PC-3 (cell line): ENCODE data around the gene MMP26. TPM values are rescaled to one million over a fixed set of nuclear protein-coding genes. Genes with fewer than 3 reads are reported as not detected.

ENCODE experiments used
- ATAC-seq: fragments of 200-7000 bp; cut with Tn5 transposase; 2 replicates; pipeline ENCODE4 v1.9.1; 2020; ENCODE audit warnings: mild to moderate bottlenecking, moderate library complexity
- BruUV-seq: library from RNA; stranded (reverse); fragments of 400-500 nt; replicated peaks from 2 replicates; lab custom pipeline; 2021; lab: Mats Ljungman, UMichigan
- CTCF ChIA-PET: fragments of 300-600 bp; sonication (Branson Sonifier 250); formaldehyde crosslinking; loops from one replicate; lab custom pipeline; 2022; ENCODE audit warnings: antibody characterized with exemption; lab: Charles Lee
- POLR2A ChIA-PET: fragments of 300-600 bp; sonication (Branson Sonifier 250); formaldehyde crosslinking; loops from one replicate; lab custom pipeline; 2022; ENCODE audit warnings: antibody characterized with exemption; ENCODE audit not compliant: unreplicated experiment; lab: Charles Lee
- DNase-seq: peaks from one replicate; pipeline ENCODE4 v3.0.0-alpha.2; 2015
- H2AFZ ChIP-seq: fragments of 300-600 bp; sonication (generic); 2 replicates; pipeline ENCODE4 v1.6.0; 2016; ENCODE audit warnings: antibody characterized with exemption, low read length
- H3F3A ChIP-seq: fragments of 300-600 bp; sonication (generic); one replicate; pipeline ENCODE4 v1.6.0; 2017; ENCODE audit warnings: antibody characterized with exemption, low read length, control low read depth, mild to moderate bottlenecking; ENCODE audit not compliant: unreplicated experiment
- H3K27ac ChIP-seq: fragments of 300-600 bp; sonication (generic); 2 replicates; pipeline ENCODE4 v1.5.1; 2016; ENCODE audit warnings: mild to moderate bottlenecking, low read length
- H3K27me3 ChIP-seq: fragments of 300-600 bp; sonication (generic); 2 replicates; pipeline ENCODE4 v1.6.1; 2016; ENCODE audit warnings: low read length, mixed read lengths
- H3K36me3 ChIP-seq: fragments of 300-600 bp; sonication (generic); 2 replicates; pipeline ENCODE4 v1.6.1; 2016; ENCODE audit warnings: low read depth, mixed run types, low read length, mixed read lengths
- H3K4me1 ChIP-seq: fragments of 300-600 bp; sonication (generic); 2 replicates; pipeline ENCODE4 v1.5.1; 2016; ENCODE audit warnings: low read length; ENCODE audit not compliant: insufficient read depth
- H3K4me2 ChIP-seq: fragments of 300-600 bp; sonication (generic); 2 replicates; pipeline ENCODE4 v1.6.0; 2016; ENCODE audit warnings: low read length
- H3K4me3 ChIP-seq: fragments of 300-600 bp; sonication (generic); 2 replicates; pipeline ENCODE4 v1.5.1; 2016; ENCODE audit warnings: mild to moderate bottlenecking, low read length, mixed read lengths
- H3K79me2 ChIP-seq: fragments of 300-600 bp; sonication (generic); 2 replicates; pipeline ENCODE4 v1.6.1; 2017; ENCODE audit warnings: low read length, mixed read lengths
- H3K9ac ChIP-seq: fragments of 300-600 bp; sonication (generic); 2 replicates; pipeline ENCODE4 v1.6.0; 2016; ENCODE audit warnings: mild to moderate bottlenecking, low read length
- H3K9me2 ChIP-seq: fragments of 300-600 bp; sonication (generic); replicated peaks from 2 replicates; pipeline ENCODE4 v1.6.1; 2016; ENCODE audit warnings: mixed run types, low read length, mixed read lengths
- H3K9me3 ChIP-seq: fragments of 300-600 bp; sonication (generic); 2 replicates; pipeline ENCODE4 v1.6.1; 2016; ENCODE audit warnings: low read length, mixed read lengths
- H4K20me1 ChIP-seq: fragments of 300-600 bp; sonication (generic); 2 replicates; pipeline ENCODE4 v1.6.1; 2016; ENCODE audit warnings: low read length, mixed read lengths
- EZH2 ChIP-seq: fragments of 300-600 bp; sonication (generic); IDR thresholded peaks from one replicate; pipeline ENCODE4 v1.6.1; 2017; ENCODE audit warnings: antibody characterized with exemption, mild to moderate bottlenecking, low read length; ENCODE audit not compliant: unreplicated experiment
- EZH2phosphoT487 ChIP-seq: fragments of 300-600 bp; sonication (generic); IDR thresholded peaks from 2 replicates; pipeline ENCODE4 v1.6.1; 2018; ENCODE audit warnings: mild to moderate bottlenecking, antibody characterized with exemption, low read length, borderline replicate concordance
- intact Hi-C: fragments of 100-400 bp; cut with micrococcal nuclease; formaldehyde crosslinking; loops from 2 replicates; pipeline ENCODE4 v1.9.0; 2023
- total RNA-seq: library from RNA; depleted of rRNA; stranded (reverse); fragments of >200 nt; gene quantifications from 2 replicates; pipeline ENCODE4 v1.2.3, GENCODE V29; 2014
- TF ChIP-seq, protein P1 (sequence below): fragments of 300-600 bp; sonication (generic); conservative IDR thresholded peaks from 2 replicates; pipeline ENCODE4 v1.5.1; 2017; ENCODE audit warnings: antibody characterized with exemption, low read depth, mild to moderate bottlenecking, low read length

The MMP26 gene
- total RNA-seq, 1 experiment from 2014 or later: not detected

DNA sequence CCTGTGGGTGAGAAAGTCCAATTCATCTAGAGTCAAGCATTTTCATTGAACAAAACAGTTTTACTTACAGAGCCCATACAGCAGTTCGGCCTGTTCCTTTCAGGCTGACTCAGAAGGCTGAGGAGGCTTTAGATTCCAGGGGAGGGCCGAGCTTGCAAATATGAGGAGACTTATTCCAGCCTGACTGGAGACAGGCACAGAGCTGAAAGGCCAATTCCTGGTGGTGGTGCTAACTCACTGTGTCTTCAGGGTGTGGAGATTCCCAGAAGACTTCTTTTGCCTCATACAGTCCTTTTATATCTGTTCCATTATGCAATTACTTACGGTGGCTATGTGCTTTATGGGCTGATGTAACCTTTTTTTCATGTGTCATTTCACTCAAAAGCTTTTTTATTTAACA, 7.0 kb upstream of the MMP26 start, which contains the start of gene OR51E2:
Gene OR51E2 (minus strand): TSS at position 269 of the 400 bp plus-strand sequence. CDS start 15,142 bp downstream, outside the sequence.
- Histone ChIP-seq H3K27me3 (peaks cover 9% of the 10 kb centered on the region), H3K36me3 (no peaks in the 10 kb centered on the region), H2AFZ (no peak within 1 kb of the TSS), H3K9ac (no peak within 1 kb of the TSS), H3K4me2 (no peak within 1 kb of the TSS), H3K4me1 (no peaks in the 10 kb centered on the region), H3K79me2 (no peaks in the 10 kb centered on the region), H3K27ac (no peak within 1 kb of the TSS), H3K9me3 (no peaks in the 10 kb centered on the region), H4K20me1 (no peaks in the 10 kb centered on the region), H3K4me3 (no peak within 1 kb of the TSS), H3K9me2 (no peaks in the 10 kb centered on the region), H3F3A (no peaks in the 10 kb centered on the region)
- CTCF ChIA-PET: no interaction called here
- no TSS peak for BruUV-seq
- intact Hi-C loops: no loop called here
- POLR2A ChIA-PET: no interaction called here
- ATAC-seq: no peak
- no peak for TF ChIP-seq EZH2
- TF ChIP-seq, protein P1, sequence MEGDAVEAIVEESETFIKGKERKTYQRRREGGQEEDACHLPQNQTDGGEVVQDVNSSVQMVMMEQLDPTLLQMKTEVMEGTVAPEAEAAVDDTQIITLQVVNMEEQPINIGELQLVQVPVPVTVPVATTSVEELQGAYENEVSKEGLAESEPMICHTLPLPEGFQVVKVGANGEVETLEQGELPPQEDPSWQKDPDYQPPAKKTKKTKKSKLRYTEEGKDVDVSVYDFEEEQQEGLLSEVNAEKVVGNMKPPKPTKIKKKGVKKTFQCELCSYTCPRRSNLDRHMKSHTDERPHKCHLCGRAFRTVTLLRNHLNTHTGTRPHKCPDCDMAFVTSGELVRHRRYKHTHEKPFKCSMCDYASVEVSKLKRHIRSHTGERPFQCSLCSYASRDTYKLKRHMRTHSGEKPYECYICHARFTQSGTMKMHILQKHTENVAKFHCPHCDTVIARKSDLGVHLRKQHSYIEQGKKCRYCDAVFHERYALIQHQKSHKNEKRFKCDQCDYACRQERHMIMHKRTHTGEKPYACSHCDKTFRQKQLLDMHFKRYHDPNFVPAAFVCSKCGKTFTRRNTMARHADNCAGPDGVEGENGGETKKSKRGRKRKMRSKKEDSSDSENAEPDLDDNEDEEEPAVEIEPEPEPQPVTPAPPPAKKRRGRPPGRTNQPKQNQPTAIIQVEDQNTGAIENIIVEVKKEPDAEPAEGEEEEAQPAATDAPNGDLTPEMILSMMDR: no peak
- no peak for TF ChIP-seq EZH2phosphoT487
- DNase-seq: no peak

DNA sequence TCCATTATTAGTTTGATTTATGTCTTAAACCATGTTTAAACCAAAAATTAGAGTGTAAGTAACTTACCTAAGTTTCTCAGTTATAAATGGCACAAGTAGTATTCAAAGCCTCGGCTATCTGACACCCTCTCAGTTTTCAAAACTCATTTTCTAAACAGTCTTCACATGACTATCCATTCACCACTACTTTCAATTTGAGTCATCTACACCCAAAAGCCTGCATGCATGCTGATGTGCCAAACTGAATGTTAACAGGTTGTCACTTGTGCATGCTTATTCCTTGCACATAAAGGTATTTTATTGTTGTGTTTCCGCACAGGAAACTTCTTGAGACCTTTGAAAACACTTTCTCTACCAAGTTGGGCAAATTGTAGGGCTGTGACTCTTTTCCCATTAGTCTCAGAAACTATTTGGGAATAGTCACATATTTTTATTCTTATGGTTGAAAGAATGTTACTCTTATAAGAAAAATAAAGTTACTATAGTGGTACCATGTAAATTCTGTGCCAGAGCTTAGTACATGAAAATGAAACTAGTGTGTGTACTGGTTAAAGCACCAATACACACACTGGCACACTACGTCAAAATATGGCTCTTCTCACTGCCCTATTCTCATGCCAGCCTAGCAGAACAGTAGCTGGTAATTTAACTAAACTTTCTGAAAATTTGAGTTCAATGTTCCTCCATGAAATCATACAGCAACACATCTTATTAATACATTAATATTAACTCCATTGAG, 4.7 kb upstream of the MMP26 start:
- peaks cover 9% of the 10 kb centered on the region for H3K27me3 ChIP-seq
- no peaks in the 10 kb centered on the region for H3K9me2 ChIP-seq
- no peak overlapping the region for H3K27ac ChIP-seq
- H3K4me1 ChIP-seq: no peaks in the 10 kb centered on the region
- H3K4me3 ChIP-seq: no peak overlapping the region
- H3K79me2 ChIP-seq: no peaks in the 10 kb centered on the region
- H3K36me3 ChIP-seq: no peaks in the 10 kb centered on the region
- ATAC-seq: no peak
- no peaks in the 10 kb centered on the region for H4K20me1 ChIP-seq
- H3K9ac ChIP-seq: no peak overlapping the region
- no peak for DNase-seq
- ChIA-PET CTCF (no interaction called here), POLR2A (no interaction called here)
- H3F3A ChIP-seq: no peaks in the 10 kb centered on the region
- H3K4me2 ChIP-seq: no peak overlapping the region
- intact Hi-C loops: no loop called here
- no peak for TF ChIP-seq EZH2phosphoT487
- no peak for TF ChIP-seq EZH2
- no TSS peak for BruUV-seq
- H3K9me3 ChIP-seq: no peaks in the 10 kb centered on the region
- H2AFZ ChIP-seq: no peak overlapping the region

DNA sequence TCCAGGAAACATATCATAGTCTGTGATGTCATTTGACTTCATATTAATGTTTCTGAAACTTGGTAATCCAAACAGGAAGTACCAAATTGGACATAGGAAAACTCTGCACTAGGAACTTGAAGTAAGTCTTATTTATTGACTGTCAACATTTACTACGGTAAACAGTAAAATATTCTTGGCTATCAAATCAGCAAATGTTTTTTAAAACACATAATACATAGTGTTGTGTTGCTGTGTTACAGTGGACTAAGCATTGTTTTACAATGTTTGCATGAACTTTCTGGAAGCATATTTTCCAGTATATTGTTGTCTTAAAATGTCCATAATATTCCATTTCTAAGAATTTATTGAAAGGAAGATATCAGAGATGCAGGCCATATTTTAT, 4.2 kb upstream of the MMP26 start:
- Histone ChIP-seq H3K4me3 (no peak overlapping the region), H3F3A (no peaks in the 10 kb centered on the region), H3K27ac (no peak overlapping the region), H3K79me2 (no peaks in the 10 kb centered on the region), H3K9me2 (no peaks in the 10 kb centered on the region), H3K4me2 (no peak overlapping the region), H3K9me3 (no peaks in the 10 kb centered on the region), H3K27me3 (peaks cover 9% of the 10 kb centered on the region), H3K4me1 (no peaks in the 10 kb centered on the region), H3K36me3 (no peaks in the 10 kb centered on the region), H3K9ac (no peak overlapping the region), H2AFZ (no peak overlapping the region), H4K20me1 (no peaks in the 10 kb centered on the region)
- POLR2A ChIA-PET: no interaction called here
- ATAC-seq: no peak
- DNase-seq: no peak
- TF ChIP-seq EZH2: no peak
- no peak for TF ChIP-seq EZH2phosphoT487
- TF ChIP-seq, protein P1: no peak
- CTCF ChIA-PET: no interaction called here
- BruUV-seq: no TSS peak
- intact Hi-C loops: no loop called here
